IMR-90 (cell line): ENCODE results near the gene ARF5. TPM values are rescaled to one million over a fixed set of nuclear protein-coding genes. Genes with fewer than 3 reads are reported as not detected.

Source experiments
- polyA plus RNA-seq, 3 experiments: library from polyadenylated mRNA; depleted of rRNA; stranded (reverse); fragments of >200 nt; gene quantifications; 2 replicates each; pipeline ENCODE4 v1.2.3, GENCODE V29; 2012; ENCODE audit warnings: low replicate concordance in 1 of 3
- total RNA-seq: library from RNA; depleted of rRNA; stranded (reverse); fragments of >200 nt; gene quantifications from 2 replicates; pipeline ENCODE4 v1.2.3, GENCODE V29; 2012; rRNA removed

ARF5 gene
- total and polyA plus RNA-seq, 2 of the 4 experiments (the other 2 are of a cell fraction): 128 to 274 TPM

Other genes starting within 250 kb of the ARF5 start
- 13.1 and 20.0 TPM in 2 replicates for gene ZNF800, start 195.7 kb upstream of the ARF5 start, total RNA-seq
- 6.9 TPM in 2 replicates for gene ZNF800, start 195.7 kb upstream of the ARF5 start, polyA plus RNA-seq (2012; rRNA removed)
- 20.8 and 22.9 TPM in 2 replicates for gene GCC1, start 2.8 kb upstream of the ARF5 start, total RNA-seq
- 5.2 and 6.1 TPM in 2 replicates for gene GCC1, start 2.8 kb upstream of the ARF5 start, polyA plus RNA-seq (2012; rRNA removed)
- 0.18 and 0.83 TPM in 2 replicates for gene FSCN3, start 5.3 kb downstream of the ARF5 start, total RNA-seq
- 0.86 and 1.5 TPM in 2 replicates for gene FSCN3, start 5.3 kb downstream of the ARF5 start, polyA plus RNA-seq (2012; rRNA removed)
- not detected in 2 replicates for gene PAX4, start 29.7 kb downstream of the ARF5 start, total RNA-seq
- not detected in 2 replicates for gene PAX4, start 29.7 kb downstream of the ARF5 start, polyA plus RNA-seq (2012; rRNA removed)
- gene SND1, start 63.8 kb downstream of the ARF5 start, total RNA-seq: 246 and 294 TPM in 2 replicates
- 154 TPM in 2 replicates for gene SND1, start 63.8 kb downstream of the ARF5 start, polyA plus RNA-seq (2012; rRNA removed)